Middle frontal gyrus (tissue), 1 donor: ENCODE measurements around the gene MARVELD1.

Experiments
- DNase-seq: peaks from one replicate; pipeline ENCODE4 v3.0.0-alpha.2; 2015; ENCODE audit warnings: low spot score; ENCODE audit errors: extremely low spot score

The MARVELD1 gene

GRCh38 chr10:97754726-97755125 lies 41.2 kb downstream of the MARVELD1 start:
- DNase-seq, result no peak

- no peak for DNase-seq
Measured at GRCh38 chr10:97755718-97756117, 42.2 kb downstream of the MARVELD1 start.

- no peak for DNase-seq
Measured at GRCh38 chr10:97757471-97757870, 43.9 kb downstream of the MARVELD1 start.

- DNase-seq, result peak; percentile 42
Measured at GRCh38 chr10:97759158-97759887, 45.8 kb downstream of the MARVELD1 start.

DNA sequence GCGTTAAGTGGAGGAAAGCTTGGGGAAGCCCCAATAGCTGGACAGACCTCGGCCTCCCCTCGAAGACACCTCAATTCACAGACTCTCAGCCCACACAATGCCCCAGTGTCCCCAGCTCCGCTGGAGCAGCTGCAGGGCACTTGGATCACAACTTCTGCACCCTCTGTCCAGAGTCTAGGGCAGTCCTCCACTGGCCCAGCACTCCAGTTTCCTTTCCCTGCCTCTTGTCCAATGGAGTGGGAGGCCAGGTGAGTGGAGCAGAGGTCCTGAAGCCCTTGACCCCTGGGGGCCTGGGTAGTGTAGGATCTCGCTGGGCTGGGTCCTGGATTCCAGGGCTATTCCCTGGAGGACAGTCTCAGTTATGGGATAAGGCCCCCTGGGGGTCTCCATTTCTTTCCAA lies 46.4 kb downstream of the MARVELD1 start:
- no peak for DNase-seq

DNA sequence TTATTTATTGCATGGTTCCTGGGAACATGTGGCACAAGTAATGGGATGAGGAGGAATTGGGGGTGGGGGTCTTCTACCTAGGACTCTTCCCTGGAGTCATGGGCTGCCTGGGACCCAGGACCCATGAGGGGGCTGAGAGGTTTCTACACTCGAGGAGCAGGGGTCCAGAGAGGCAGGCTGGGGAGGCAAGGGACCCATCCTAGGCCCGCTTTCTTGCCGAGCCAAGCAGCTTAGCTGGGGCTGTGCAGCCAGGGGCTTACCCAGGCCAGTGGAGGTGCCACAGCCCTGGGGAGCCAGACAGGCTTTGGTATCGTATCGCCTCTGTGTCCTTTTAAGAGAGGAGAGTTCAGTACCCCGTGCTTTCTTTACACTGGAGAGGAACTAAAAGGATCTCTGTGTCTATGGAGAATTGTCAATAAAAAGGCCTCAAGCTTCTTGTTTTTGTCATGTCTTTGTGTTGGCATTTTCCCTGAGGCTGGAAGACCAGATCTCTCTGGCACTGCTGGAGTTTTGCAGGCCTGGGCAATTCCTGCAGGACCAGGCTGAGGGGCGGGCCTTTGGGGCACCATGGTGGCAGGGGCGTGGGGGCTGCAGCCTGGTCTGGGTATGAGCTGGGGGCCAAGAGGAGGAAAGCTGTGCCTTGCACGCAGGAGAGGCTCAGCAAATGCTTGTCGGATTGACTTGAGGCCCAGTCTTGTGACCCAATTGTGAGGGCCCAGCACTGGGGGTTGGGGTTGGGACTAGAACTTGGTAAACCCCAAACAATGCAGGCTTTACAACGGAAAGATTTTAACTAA lies 47.1 kb downstream of the MARVELD1 start:
- DNase-seq, result no peak

DNA sequence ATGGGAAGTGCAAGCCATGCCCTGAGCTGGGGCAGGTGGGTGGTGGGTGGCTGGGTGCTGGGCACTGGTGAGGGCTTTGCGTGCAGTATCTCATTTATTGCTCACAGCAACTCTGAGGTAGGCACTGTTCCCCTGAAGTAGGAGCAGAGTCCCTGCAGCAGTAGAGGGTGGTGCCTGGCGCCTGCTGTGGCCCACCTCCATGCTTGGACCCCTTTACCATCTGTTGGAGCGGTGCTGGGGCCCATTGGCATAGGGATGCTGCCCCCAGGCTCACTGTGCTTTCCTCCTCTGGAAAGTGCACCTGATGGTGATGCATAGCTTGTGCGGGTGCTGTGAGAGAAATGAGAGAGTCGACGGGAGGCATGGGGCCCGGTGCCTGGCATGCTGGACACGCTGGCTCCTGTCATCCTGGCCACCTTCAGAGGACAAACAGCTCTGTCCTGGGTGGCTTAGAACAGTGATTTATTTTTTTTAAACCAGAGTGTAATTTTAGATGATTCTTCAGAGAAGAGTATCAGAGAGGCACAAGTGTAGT lies 47.9 kb downstream of the MARVELD1 start:
- no peak for DNase-seq

- no peak for DNase-seq
Measured at GRCh38 chr10:97762056-97762455, 48.5 kb downstream of the MARVELD1 start.

DNA sequence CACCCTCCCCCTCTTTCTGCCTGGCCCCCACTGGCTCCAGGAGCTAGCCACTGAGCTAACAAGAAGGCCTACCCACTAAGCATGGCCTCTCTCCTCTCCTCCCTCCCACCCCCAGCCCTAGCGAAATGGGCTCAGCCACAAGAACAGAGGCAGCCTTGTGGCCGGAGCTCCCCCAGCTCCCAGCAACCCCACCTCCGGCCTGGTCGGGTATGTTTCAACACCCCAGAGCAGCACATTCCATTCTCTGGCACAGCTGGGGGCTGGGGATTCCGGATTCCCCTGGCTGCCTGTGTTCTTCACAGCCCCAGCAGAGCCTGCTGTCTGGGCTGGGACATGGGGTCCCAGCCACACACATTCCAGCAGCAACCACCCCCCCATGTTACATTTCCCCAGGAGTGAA lies 49.3 kb downstream of the MARVELD1 start:
- DNase-seq, result no peak

DNA sequence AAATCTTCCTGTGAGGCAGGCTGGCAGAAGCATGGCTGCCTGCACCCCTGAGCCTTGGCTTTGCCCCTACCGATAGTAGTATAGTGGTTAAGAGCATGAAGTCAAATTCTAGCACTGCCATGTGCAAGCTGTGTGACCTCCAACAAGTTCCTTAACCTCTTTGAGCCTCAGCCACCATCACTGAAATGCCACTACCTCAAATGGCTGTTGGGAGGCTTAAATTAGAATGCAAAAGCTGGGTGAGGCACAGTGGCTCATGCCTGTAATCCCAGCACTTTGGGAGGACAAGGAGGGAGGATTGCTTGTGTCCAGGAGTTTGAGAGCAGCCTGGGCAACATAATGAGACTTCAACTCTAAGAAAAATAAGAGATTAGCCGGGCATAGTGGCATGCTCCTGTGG lies 49.9 kb downstream of the MARVELD1 start:
- no peak for DNase-seq

DNA sequence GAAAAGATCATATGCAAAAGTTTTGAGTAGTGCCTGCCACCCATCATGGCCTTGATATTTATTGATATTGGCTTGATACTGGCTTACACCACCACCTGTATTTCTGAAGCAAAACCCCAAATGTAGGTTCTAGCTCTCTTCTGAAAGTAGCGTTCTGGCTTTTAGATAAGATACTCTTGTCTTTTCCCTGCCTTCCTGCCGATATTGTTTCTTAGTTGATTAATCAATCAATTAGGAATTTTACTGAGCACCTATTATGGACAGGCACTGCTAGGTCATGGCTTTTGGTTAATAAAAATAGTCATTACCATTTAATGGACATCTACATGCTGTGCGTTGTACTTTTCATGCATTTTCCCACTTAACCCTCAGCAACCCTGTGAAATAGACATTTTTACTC lies 50.4 kb downstream of the MARVELD1 start:
- no peak for DNase-seq

GRCh38 chr10:97764519-97764931 lies 51.0 kb downstream of the MARVELD1 start:
- no peak for DNase-seq

DNA sequence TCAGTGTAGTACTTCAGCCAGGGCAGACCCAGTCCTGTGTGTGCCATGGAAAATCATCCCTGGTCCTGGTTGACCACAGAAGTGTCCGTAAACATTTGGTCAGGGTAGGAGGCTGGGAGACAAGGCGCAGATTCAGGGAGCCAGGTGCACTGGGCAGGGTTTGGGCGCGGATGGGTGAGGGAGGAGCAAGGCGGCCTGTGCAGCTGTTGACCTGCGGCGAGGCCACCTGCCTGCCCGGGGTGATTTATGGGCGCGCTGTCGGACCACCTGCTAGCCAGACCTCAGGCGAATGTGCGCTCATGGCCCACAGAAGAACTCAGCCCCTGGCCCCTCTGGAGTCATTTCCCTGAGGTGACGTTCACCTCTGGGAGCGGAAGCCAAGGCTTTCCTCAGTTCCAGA lies 51.7 kb downstream of the MARVELD1 start:
- DNase-seq, result no peak

DNA sequence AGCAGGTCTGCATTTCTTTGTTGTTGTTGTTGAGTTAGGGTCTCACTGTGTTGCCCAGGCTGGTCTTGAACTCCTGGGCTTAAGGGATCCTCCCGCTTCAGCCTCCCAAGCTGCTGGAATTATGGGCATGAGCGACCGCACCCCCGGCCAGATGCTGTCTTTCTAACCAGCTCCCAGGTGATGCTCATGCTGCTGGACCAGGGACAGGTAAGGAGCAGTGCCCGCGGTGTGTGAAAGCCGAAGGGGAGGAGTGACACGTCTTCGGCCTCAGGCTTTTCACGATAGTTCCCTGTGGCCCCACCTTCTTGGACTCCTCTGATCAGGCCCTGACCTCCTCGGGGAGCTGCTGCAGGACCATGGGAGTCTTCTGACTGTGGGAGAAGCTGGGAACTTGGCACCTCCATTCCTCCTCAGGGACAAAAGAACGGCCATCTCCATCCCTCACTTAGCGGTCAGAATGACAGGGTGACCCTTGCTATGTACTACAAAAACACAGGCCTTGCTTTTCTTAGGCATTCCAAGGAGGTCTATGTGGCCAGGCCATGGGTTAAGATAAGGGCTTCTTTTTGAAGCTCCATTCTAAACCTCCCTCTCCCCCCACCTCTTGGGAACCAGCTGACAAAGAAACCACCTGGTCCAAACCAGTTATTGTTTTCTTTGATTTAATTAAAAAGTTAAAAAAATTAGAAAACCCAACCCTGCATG lies 52.7 kb downstream of the MARVELD1 start:
- DNase-seq, result no peak

DNA sequence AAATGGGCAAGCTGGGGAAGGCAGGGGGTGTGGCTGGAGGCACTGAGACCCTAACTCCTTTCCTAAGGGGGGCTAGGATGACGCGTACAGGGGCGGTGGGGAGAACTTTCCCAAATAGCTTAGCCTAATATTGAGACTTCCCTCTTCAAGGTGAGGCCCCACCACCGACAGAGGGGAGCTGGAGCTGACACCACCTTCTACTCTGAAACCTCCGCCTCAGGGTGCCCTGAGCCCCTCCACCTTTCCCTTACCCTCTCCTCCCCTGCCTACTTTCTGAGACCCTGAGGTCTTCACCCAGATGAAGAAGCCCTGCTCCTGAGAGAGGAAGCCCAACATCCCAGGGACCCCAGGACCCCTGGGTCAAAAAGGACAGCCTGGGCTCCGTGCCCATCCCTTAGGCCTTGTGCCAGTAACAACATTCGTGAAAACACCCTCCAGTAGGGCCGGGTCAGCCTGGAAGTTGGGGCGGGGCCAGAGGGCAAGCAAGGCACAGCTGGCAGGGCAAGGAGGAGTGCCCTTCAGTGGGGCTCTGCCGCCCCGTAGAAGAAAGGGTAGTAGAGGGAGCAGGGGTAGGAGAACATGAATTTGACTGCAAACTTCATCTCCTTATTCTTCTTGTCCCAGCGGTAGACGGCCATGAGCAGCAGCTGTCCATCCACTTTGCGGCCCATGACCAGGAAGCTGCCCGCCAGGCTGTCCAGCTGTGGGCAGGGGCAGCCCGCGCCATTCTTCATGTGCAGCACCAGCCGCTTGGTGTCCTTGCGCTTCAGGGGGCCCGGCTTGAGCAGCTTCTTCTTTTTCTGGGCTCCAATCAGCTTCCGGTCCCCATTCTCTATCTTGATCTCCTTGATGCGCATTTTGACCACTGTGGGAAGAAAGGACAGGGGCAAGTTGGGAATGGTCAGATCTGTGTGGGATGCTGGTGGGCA lies 53.7 kb downstream of the MARVELD1 start:
- no peak for DNase-seq
